BLaER1 treated with 17β-estradiol and CSF1 and Interleukin-3, amounts not matched to agents 10 nM and 100 nM (cell line): ENCODE data around the gene HOXD11.
A peak's percentile ranks its signal among the peaks of the same experiment; 100 is the strongest.

Source experiments
- H3K27ac ChIP-seq, 11 experiments: shearing (Covaris generic); formaldehyde crosslinking; 2 replicates each; pipeline ENCODE4 v1.8.1; 2022
- H3K27me3 ChIP-seq, 11 experiments: shearing (Covaris generic); formaldehyde crosslinking; 2 replicates each; pipeline ENCODE4 v1.8.1; 2022
- H3K36me3 ChIP-seq, 11 experiments: shearing (Covaris generic); formaldehyde crosslinking; 2 replicates each; pipeline ENCODE4 v1.8.1; 2022
- H3K4me1 ChIP-seq, 10 experiments: shearing (Covaris generic); formaldehyde crosslinking; 2 replicates each; pipeline ENCODE4 v1.8.1; 2022
- H3K4me2 ChIP-seq, 11 experiments: shearing (Covaris generic); formaldehyde crosslinking; 2 replicates each; pipeline ENCODE4 v1.8.1; 2022
- H3K4me3 ChIP-seq, 10 experiments: shearing (Covaris generic); formaldehyde crosslinking; 2 replicates each; pipeline ENCODE4 v1.8.1; 2022
- H3K9ac ChIP-seq, 11 experiments: shearing (Covaris generic); formaldehyde crosslinking; 2 replicates each; pipeline ENCODE4 v1.8.1; 2022
- H3K9me3 ChIP-seq, 11 experiments: shearing (Covaris generic); formaldehyde crosslinking; replicated peaks in 1 of 11; 2 replicates each; pipeline ENCODE4 v1.8.1; 2022
- H4K20me1 ChIP-seq, 11 experiments: shearing (Covaris generic); formaldehyde crosslinking; 2 replicates each; pipeline ENCODE4 v1.8.1; 2022
- Cebpa-rat ChIP-seq, 11 experiments: shearing (Covaris generic); IDR thresholded peaks; 2 replicates each; pipeline ENCODE4 v1.8.1; 2022

Gene HOXD11

DNA sequence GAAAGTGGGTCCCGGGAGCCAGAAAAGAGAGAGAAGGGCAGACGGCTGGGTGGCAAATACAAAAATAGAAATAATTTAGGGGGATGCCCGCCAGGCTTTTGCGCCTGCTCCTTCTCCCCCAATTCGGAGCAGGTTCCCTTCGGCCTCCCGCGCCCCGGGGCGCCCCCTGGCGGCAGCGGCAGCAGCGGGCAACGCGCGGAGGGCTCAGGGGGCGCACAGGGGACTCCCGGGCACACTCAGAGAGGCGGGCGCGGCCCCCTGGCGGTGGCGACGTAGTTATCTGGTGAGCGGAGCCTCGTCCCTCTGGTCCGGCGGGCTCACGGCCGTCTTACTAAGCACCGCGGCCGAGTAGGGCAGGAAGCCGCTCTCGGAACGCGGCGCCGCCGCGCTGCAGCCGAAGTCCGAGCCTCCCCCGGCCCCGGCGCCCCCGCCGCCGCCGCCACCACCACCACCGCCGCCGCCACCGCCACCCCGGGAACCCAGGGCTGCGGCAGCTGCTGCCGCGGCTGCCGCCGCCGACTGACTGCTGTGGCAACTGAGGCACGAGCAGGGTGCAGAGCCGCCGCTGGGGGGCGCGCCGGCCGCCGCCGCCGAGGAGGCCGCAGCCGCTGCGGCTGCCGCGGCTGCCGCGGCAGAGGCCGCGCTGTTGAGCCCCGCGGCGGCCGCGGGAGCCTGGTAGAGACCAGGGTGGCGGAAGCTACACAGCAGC lies 27.1 kb upstream of the HOXD11 start:
- Histone ChIP-seq H3K27ac (no peak overlapping the region), H3K4me3 (peak overlapping the region in 9 of 10 experiments; percentile 18 to 46 (median 26); a peak in 9 of 20 replicates), H3K27me3 (peaks cover 99 to 100% (median 100%) of the 10 kb centered on the region in 11 experiments), H3K4me1 (peaks cover 0 to 9% (median 3%) of the 10 kb centered on the region in 10 experiments; a peak in 8 of 20 replicates), H3K36me3 (peaks cover 0 to 4% (median 0%) of the 10 kb centered on the region in 11 experiments; a peak in 1 of 22 replicates), H3K9ac (no peak overlapping the region), H3K4me2 (peak overlapping the region in 10 of 11 experiments; percentile 10 to 87 (median 46); a peak in 17 of 22 replicates), H4K20me1 (peaks cover 0 to 54% (median 25%) of the 10 kb centered on the region in 11 experiments; a peak in 16 of 22 replicates), H3K9me3 (peaks cover 57 to 78% (median 64%) of the 10 kb centered on the region in 11 experiments)
- no peak for TF ChIP-seq Cebpa-rat (IDR thresholded peaks at IDR 0.05)

- H3K27me3 ChIP-seq = peaks cover 99 to 100% (median 100%) of the 10 kb centered on the region in 11 experiments
- H3K4me2 ChIP-seq = no peak overlapping the region
- no peak overlapping the region for H3K9ac ChIP-seq
These were observed 26.3 kb upstream of the HOXD11 start for GRCh38 chr2:176080540-176081375.

DNA sequence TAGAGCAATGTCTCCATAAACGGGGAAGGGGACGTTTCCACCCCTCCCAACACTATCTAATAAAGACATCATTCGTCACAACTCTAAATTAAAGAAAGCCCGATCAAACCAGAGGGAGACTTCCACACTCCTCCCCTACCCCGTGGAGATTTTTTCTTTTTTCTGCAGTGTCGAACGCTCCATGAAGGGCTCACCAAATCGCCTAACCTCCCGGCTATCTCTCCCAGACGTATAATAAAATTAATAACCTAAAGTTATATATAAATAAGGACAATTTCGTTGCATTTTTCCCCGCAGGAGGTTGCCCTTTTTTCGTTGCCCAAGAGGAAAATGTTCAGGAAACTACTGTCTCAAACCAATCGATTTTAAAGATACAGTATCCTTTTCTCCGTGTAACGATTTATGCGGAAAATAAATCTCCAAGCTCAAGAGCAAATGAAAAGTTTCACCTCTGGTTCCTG lies 25.7 kb upstream of the HOXD11 start:
- no peak overlapping the region for H3K9ac ChIP-seq
- no peak overlapping the region for H3K27ac ChIP-seq
- no peak overlapping the region for H3K4me2 ChIP-seq
- H3K4me1 ChIP-seq = peaks cover 0 to 15% (median 3%) of the 10 kb centered on the region in 10 experiments; a peak in 8 of 20 replicates
- peaks cover 0 to 4% (median 0%) of the 10 kb centered on the region in 11 experiments; a peak in 1 of 22 replicates for H3K36me3 ChIP-seq
- H3K27me3 ChIP-seq = peaks cover 99 to 100% (median 100%) of the 10 kb centered on the region in 11 experiments
- peak overlapping the region in 7 of 10 experiments; percentile 13 to 43 (median 29); a peak in 5 of 20 replicates for H3K4me3 ChIP-seq
- no peak for TF ChIP-seq Cebpa-rat (IDR thresholded peaks at IDR 0.05)
- H3K9me3 ChIP-seq = peaks cover 56 to 80% (median 71%) of the 10 kb centered on the region in 11 experiments
- peaks cover 0 to 53% (median 34%) of the 10 kb centered on the region in 11 experiments; a peak in 16 of 22 replicates for H4K20me1 ChIP-seq

More at GRCh38 chr2:176080540-176081375, 26.3 kb upstream of the HOXD11 start:
- peaks cover 0 to 4% (median 0%) of the 10 kb centered on the region in 11 experiments; a peak in 1 of 22 replicates for H3K36me3 ChIP-seq
- H3K4me3 ChIP-seq = peak overlapping the region in 7 of 10 experiments; percentile 2 to 40 (median 21); a peak in 7 of 20 replicates
- H3K4me1 ChIP-seq = peaks cover 0 to 9% (median 3%) of the 10 kb centered on the region in 10 experiments; a peak in 8 of 20 replicates
- H4K20me1 ChIP-seq = peaks cover 0 to 53% (median 27%) of the 10 kb centered on the region in 11 experiments; a peak in 17 of 22 replicates
- H3K9me3 ChIP-seq = peaks cover 60 to 79% (median 71%) of the 10 kb centered on the region in 11 experiments
- no peak for TF ChIP-seq Cebpa-rat (IDR thresholded peaks at IDR 0.05)
- H3K27ac ChIP-seq = no peak overlapping the region

DNA sequence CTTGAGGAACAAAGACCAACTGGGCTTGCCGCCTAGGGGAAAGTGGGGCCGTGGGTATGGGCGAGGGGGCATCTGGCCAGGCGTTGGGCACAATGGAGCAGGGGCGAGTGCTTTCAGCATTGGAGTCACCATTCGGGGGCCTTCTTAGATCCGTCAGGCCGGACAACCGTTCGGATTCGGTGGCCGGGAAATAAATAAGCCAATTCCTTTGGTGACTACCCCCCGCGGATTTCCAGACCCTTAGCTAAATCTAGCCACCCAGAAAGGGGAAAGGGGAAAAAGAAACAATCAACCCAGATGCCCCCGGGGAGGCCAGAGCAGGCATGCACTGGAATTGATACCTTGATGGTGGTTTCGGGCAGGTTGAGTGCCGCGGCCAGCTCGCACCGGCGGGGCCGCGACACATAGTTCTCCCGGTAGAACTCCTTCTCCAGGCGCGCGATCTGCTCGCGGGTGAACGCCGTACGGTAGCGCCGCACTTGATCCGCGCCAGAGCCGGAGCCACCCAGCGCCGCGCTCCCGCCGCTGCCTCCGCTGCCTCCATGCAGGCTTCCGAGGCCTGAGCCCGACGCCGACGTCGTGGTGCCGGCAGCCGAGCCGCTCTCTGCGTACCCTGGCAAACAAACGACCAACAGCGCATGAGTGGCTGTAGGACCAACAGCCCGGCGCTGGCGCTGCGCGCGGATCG lies 25.1 kb upstream of the HOXD11 start:
- H3K27me3 ChIP-seq = peaks cover 99 to 100% (median 100%) of the 10 kb centered on the region in 11 experiments

GRCh38 chr2:176082525-176082823 lies 24.6 kb upstream of the HOXD11 start:
- peaks cover 0 to 54% (median 40%) of the 10 kb centered on the region in 11 experiments; a peak in 15 of 22 replicates for H4K20me1 ChIP-seq
- peak overlapping the region in 7 of 10 experiments; percentile 23 to 43 (median 33); a peak in 10 of 20 replicates for H3K4me3 ChIP-seq
- H3K9ac ChIP-seq = no peak overlapping the region
- peaks cover 54 to 78% (median 71%) of the 10 kb centered on the region in 11 experiments for H3K9me3 ChIP-seq
- peaks cover 0 to 15% (median 3%) of the 10 kb centered on the region in 10 experiments; a peak in 8 of 20 replicates for H3K4me1 ChIP-seq
- peaks cover 99 to 100% (median 100%) of the 10 kb centered on the region in 11 experiments for H3K27me3 ChIP-seq
- peaks cover 0 to 4% (median 0%) of the 10 kb centered on the region in 11 experiments; a peak in 1 of 22 replicates for H3K36me3 ChIP-seq
- TF ChIP-seq Cebpa-rat (IDR thresholded peaks at IDR 0.05) = no peak
- no peak overlapping the region for H3K4me2 ChIP-seq
- no peak overlapping the region for H3K27ac ChIP-seq

More for the DNA sequence above, 25.1 kb upstream of the HOXD11 start:
- Histone ChIP-seq H3K27ac (no peak overlapping the region), H3K9ac (no peak overlapping the region), H3K4me1 (peaks cover 0 to 15% (median 3%) of the 10 kb centered on the region in 10 experiments; a peak in 8 of 20 replicates), H3K4me3 (peak overlapping the region in 8 of 10 experiments; percentile 13 to 43 (median 31); a peak in 8 of 20 replicates), H3K36me3 (peaks cover 0 to 4% (median 0%) of the 10 kb centered on the region in 11 experiments; a peak in 1 of 22 replicates), H3K4me2 (no peak overlapping the region), H3K9me3 (peaks cover 54 to 78% (median 71%) of the 10 kb centered on the region in 11 experiments), H4K20me1 (peaks cover 0 to 51% (median 35%) of the 10 kb centered on the region in 11 experiments; a peak in 16 of 22 replicates)
- no peak for TF ChIP-seq Cebpa-rat (IDR thresholded peaks at IDR 0.05)

DNA sequence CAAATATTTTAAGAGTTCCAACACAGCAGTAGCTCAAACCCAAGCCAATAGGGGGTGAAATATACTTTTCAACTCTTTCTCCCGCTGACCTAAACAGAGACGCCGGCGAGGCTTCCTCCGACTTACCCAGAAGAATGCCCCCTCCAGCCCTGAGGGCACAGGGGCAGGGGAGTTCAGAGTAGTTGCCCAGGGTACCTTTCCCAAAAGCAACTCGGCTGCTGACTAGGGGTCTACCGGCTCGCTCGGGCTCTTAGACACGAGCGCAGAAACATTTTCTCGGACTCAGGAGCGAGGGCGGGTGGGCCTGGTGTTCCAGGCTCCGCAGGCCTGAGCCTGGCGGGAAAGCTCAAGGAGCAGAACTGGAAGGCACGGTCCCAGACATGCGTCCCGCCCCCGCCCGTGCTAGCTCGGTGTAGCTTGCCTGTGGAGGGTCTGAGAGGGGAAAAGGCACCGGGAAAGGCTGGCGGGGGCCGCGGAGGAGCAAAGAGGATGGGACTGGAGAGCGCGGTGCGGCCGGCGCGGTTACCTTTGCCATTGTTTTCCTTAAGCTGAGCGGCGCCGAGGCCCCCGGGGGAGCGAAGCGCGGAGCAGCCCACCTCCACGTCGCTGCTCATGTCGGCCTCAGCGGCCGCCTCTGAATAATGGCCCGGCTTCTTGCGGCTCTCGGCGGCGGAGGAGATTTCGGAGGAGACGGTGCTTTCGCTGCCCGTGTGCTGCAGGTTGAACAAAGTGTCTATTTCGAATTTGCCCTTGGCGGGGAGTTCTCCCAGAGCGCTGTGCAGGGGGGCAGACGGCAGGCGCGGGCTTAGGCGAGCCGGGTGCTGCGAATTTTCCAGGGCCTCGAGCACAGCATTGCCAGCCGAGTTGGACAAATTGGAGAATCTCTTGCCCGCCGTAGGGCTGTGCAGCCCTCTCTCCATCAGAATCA lies 24.0 kb upstream of the HOXD11 start:
- H4K20me1 ChIP-seq = peaks cover 0 to 61% (median 46%) of the 10 kb centered on the region in 11 experiments; a peak in 15 of 22 replicates
- H3K4me1 ChIP-seq = peaks cover 0 to 15% (median 3%) of the 10 kb centered on the region in 10 experiments; a peak in 8 of 20 replicates
- no peak overlapping the region for H3K27ac ChIP-seq
- no peak overlapping the region for H3K4me2 ChIP-seq
- peaks cover 54 to 78% (median 71%) of the 10 kb centered on the region in 11 experiments for H3K9me3 ChIP-seq
- TF ChIP-seq Cebpa-rat (IDR thresholded peaks at IDR 0.05) = no peak
- H3K9ac ChIP-seq = no peak overlapping the region
- H3K4me3 ChIP-seq = peak overlapping the region in 5 of 10 experiments; percentile 20 to 43 (median 33); a peak in 10 of 20 replicates
- peaks cover 100% of the 10 kb centered on the region in 11 experiments for H3K27me3 ChIP-seq
- H3K36me3 ChIP-seq = peaks cover 0 to 4% (median 0%) of the 10 kb centered on the region in 11 experiments; a peak in 1 of 22 replicates

- no peak for TF ChIP-seq Cebpa-rat (IDR thresholded peaks at IDR 0.05)
- Histone ChIP-seq H3K36me3 (peaks cover 0 to 4% (median 0%) of the 10 kb centered on the region in 11 experiments; a peak in 1 of 22 replicates), H4K20me1 (peaks cover 0 to 62% (median 46%) of the 10 kb centered on the region in 11 experiments; a peak in 17 of 22 replicates), H3K4me3 (peak within 1 kb of the TSS in 5 of 10 experiments; percentile 20 to 43 (median 33); a peak in 9 of 20 replicates), H3K27ac (no peak within 1 kb of the TSS), H3K9me3 (peaks cover 54 to 75% (median 69%) of the 10 kb centered on the region in 11 experiments), H3K4me1 (peaks cover 0 to 15% (median 3%) of the 10 kb centered on the region in 10 experiments; a peak in 8 of 20 replicates), H3K9ac (no peak within 1 kb of the TSS), H3K27me3 (peaks cover 100% of the 10 kb centered on the region in 11 experiments), H3K4me2 (peak within 1 kb of the TSS in 2 of 11 experiments; percentile 33 to 44; a peak in 4 of 22 replicates)
These were observed 23.3 kb upstream of the HOXD11 start, which contains the start of gene EVX2 for GRCh38 chr2:176083796-176084261. Gene EVX2, minus strand, starts transcription at chr2:176083962. Its CDS starts 186 bp downstream, at chr2:176083776.
